ENCODE data around the gene COL12A1. TPM values are rescaled to one million over a fixed set of nuclear protein-coding genes. Genes with fewer than 3 reads are reported as not detected.

COL12A1 gene
- total RNA-seq, 4 donors from 2014 or later = 125 to 589 (median 192) TPM

- TF ChIP-seq, protein P1, sequence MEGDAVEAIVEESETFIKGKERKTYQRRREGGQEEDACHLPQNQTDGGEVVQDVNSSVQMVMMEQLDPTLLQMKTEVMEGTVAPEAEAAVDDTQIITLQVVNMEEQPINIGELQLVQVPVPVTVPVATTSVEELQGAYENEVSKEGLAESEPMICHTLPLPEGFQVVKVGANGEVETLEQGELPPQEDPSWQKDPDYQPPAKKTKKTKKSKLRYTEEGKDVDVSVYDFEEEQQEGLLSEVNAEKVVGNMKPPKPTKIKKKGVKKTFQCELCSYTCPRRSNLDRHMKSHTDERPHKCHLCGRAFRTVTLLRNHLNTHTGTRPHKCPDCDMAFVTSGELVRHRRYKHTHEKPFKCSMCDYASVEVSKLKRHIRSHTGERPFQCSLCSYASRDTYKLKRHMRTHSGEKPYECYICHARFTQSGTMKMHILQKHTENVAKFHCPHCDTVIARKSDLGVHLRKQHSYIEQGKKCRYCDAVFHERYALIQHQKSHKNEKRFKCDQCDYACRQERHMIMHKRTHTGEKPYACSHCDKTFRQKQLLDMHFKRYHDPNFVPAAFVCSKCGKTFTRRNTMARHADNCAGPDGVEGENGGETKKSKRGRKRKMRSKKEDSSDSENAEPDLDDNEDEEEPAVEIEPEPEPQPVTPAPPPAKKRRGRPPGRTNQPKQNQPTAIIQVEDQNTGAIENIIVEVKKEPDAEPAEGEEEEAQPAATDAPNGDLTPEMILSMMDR (IDR thresholded peaks at IDR 0.05) = no peak
- no peak for DNase-seq (ENCODE audit: low spot score)
- no peak for ATAC-seq (ENCODE audit: low FRiP score)
Measured at GRCh38 chr6:75155631-75156030, 50.2 kb downstream of the COL12A1 start.

GRCh38 chr6:75154973-75155372, 50.9 kb downstream of the COL12A1 start:
- TF ChIP-seq, protein P1 (IDR thresholded peaks at IDR 0.05) = no peak
- no peak for ATAC-seq (ENCODE audit: low FRiP score)
- DNase-seq (ENCODE audit: low spot score) = no peak

GRCh38 chr6:75150685-75151412, 55.0 kb downstream of the COL12A1 start:
- ATAC-seq (ENCODE audit: low FRiP score) (no peak), DNase-seq (ENCODE audit: low spot score) (no peak)
- TF ChIP-seq, protein P1 (IDR thresholded peaks at IDR 0.05) = no peak

DNA sequence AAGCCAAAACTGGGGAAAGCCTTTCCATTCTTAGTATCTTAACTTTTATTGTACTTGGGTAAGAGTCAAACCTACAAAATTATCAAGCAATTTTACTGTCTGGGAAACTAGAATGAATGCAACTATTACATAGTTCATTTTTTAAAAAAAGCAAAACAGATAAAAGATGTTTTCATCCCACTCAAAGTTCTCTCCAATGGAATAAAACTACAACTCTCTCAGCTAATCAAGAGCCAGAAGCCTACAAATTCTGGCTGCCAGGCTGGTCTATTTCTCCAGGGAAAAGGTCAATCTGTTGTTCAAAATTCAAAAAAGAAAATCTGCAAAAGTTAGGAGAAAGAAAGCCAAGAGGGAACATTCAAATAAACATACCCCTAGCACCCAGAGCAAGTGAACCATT, 56.2 kb downstream of the COL12A1 start:
- ATAC-seq (ENCODE audit: low FRiP score) (no peak), DNase-seq (ENCODE audit: low spot score) (no peak)
- TF ChIP-seq, protein P1 (IDR thresholded peaks at IDR 0.05) = no peak

DNA sequence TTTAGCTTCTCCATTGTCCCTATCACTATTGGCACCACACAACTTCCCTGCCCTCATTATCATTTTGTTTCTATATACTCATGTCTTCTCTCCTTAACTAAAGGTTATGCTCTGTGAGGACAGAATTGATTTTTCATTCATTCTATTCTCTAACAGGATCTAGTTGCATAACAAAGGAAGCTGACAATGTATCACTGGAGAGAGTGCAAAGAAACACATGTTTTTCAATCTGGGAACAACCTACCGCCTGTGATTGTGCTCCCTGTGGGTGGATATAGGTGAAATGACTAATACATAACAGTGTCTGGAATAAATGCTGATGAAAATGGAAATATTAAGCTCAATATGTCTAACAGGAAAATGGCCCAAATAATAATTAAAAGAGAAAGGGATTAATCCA, 56.6 kb downstream of the COL12A1 start:
- no peak for ATAC-seq (ENCODE audit: low FRiP score)
- TF ChIP-seq, protein P1 (IDR thresholded peaks at IDR 0.05) = no peak
- no peak for DNase-seq (ENCODE audit: low spot score)

DNA sequence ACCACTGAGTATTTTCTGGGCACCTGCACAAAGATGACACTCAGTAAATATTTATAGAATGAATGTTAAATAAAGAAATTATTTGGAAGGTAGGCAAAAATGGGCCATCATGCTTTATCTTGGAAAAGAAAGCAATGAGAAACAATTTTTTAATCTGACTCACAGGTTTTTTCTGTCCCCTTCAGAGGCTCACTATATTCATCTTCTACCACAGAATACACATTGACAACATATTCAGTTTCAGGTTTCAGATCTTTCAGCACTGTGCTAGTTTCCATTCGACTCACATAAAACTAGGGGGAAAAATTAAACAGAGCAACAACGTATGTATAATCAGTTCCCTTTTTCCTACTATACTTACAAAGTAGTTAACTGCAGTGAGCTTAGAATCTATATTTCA, 58.3 kb downstream of the COL12A1 start:
- no peak for DNase-seq (ENCODE audit: low spot score)
- no peak for ATAC-seq (ENCODE audit: low FRiP score)
- TF ChIP-seq, protein P1 (IDR thresholded peaks at IDR 0.05) = no peak

GRCh38 chr6:75145976-75146375, 59.9 kb downstream of the COL12A1 start:
- TF ChIP-seq, protein P1 (IDR thresholded peaks at IDR 0.05) = no peak
- ATAC-seq (ENCODE audit: low FRiP score) = no peak
- no peak for DNase-seq (ENCODE audit: low spot score)

All from omental fat pad (tissue), 4 donors.